ENCODE measurements around the gene MOB2. TPM values are rescaled to one million over a fixed set of nuclear protein-coding genes. Genes with fewer than 3 reads are reported as not detected.
A peak's percentile ranks its signal among the peaks of the same experiment; 100 is the strongest.

MOB2 gene
- total and polyA plus RNA-seq, 2 of the 13 experiments (the other 11 are each of a cell fraction or from before 2014, with no cell fraction given) = 21.8 to 27.7 TPM

GRCh38 chr11:1468473-1469066, 18.0 kb downstream of the MOB2 start:
- intact Hi-C loops (cut with micrococcal nuclease; ENCODE audit: unreplicated experiment) = no loop called here
- Histone ChIP-seq H3K4me2 (ENCODE audit: low read depth, low read length) (no peak overlapping the region), H3K4me1 (ENCODE audit: insufficient read depth, low read length) (no peaks in the 10 kb centered on the region), H4K20me1 (ENCODE audit: insufficient read depth, low read length) (no peaks in the 10 kb centered on the region), H3K4me3 (replicated peaks in 1 of 3; ENCODE audit: insufficient read depth in 1 of 3, low read depth in 2 of 3, low read length in 3 of 3) (no peak overlapping the region), H3K9me3 (ENCODE audit: low read length) (peaks cover 6% of the 10 kb centered on the region; the same call in 1 of the 2 replicates), H3K79me2 (ENCODE audit: insufficient read depth, low read length) (no peaks in the 10 kb centered on the region), H2AFZ (ENCODE audit: low read length) (no peak overlapping the region), H3K9ac (ENCODE audit: insufficient read depth, low read depth, low read length) (no peak overlapping the region), H3K36me3 (replicated peaks in 1 of 2; ENCODE audit: control insufficient read depth in 1 of 2, insufficient read depth in 2 of 2, low read length in 2 of 2) (peaks cover 0 to 2% of the 10 kb centered on the region in 2 experiments; a peak in 1 of 5 replicates), H3K27me3 (ENCODE audit: control insufficient read depth in 1 of 2, insufficient read depth in 2 of 2, low read length in 2 of 2) (no peaks in the 10 kb centered on the region), H3K27ac (ENCODE audit: extremely low read length, insufficient read depth, low read length) (no peak overlapping the region)
- FAIRE-seq (no peak), ATAC-seq (no peak), DNase-seq (ENCODE audit: low spot score) (no peak)
- CTCF ChIA-PET (ENCODE audit: low intra/inter-chr PET ratio, low total read pairs) = no interaction called here
- in situ Hi-C loops (cut with HindIII; ENCODE audit: extremely low pct_ligation_motif_present, low pct_unique_long_range_greater_than_20kb) = no loop called here
- no TSS peak for BruUV-seq (replicated peaks)
- WGBS (ENCODE audit: low lambda C conversion rate) = 95% methylated on average over 12 of the region's 19 CpGs
- TF ChIP-seq AGO2 (optimal IDR thresholded peaks at IDR 0.05; ENCODE audit: low read depth, low read length) (peak; percentile 64), JUNB (CRISPR knock-in tag; IDR thresholded peaks at IDR 0.05; ENCODE audit: borderline replicate concordance) (no peak)
- POLR2A ChIA-PET = no interaction called here

GRCh38 chr11:1468002-1468401, 18.6 kb downstream of the MOB2 start:
- FAIRE-seq (no peak), ATAC-seq (no peak)

More at GRCh38 chr11:1468002-1468401, 18.6 kb downstream of the MOB2 start:
- 81% methylated on average over 4 of the region's 18 CpGs for WGBS (ENCODE audit: low lambda C conversion rate)
- Histone ChIP-seq H3K79me2 (ENCODE audit: insufficient read depth, low read length) (no peaks in the 10 kb centered on the region), H3K9me3 (ENCODE audit: low read length) (peaks cover 7% of the 10 kb centered on the region; the same call in 1 of the 2 replicates), H3K4me3 (replicated peaks in 1 of 3; ENCODE audit: insufficient read depth in 1 of 3, low read depth in 2 of 3, low read length in 3 of 3) (no peak overlapping the region), H3K27ac (ENCODE audit: extremely low read length, insufficient read depth, low read length) (no peak overlapping the region), H3K4me1 (ENCODE audit: insufficient read depth, low read length) (no peaks in the 10 kb centered on the region), H3K27me3 (ENCODE audit: control insufficient read depth in 1 of 2, insufficient read depth in 2 of 2, low read length in 2 of 2) (no peaks in the 10 kb centered on the region), H3K9ac (ENCODE audit: insufficient read depth, low read depth, low read length) (no peak overlapping the region), H2AFZ (ENCODE audit: low read length) (no peak overlapping the region), H4K20me1 (ENCODE audit: insufficient read depth, low read length) (no peaks in the 10 kb centered on the region), H3K36me3 (replicated peaks in 1 of 2; ENCODE audit: control insufficient read depth in 1 of 2, insufficient read depth in 2 of 2, low read length in 2 of 2) (peaks cover 0 to 2% of the 10 kb centered on the region in 2 experiments; a peak in 1 of 5 replicates), H3K4me2 (ENCODE audit: low read depth, low read length) (no peak overlapping the region)
- intact Hi-C loops (cut with micrococcal nuclease; ENCODE audit: unreplicated experiment) = no loop called here
- CTCF ChIA-PET (ENCODE audit: low intra/inter-chr PET ratio, low total read pairs) = no interaction called here
- TF ChIP-seq FOXO1 (CRISPR knock-in tag; IDR thresholded peaks at IDR 0.05) (no peak), AGO2 (optimal IDR thresholded peaks at IDR 0.05; ENCODE audit: low read depth, low read length) (peak; percentile 75), ZKSCAN1 (IDR thresholded peaks at IDR 0.05; ENCODE audit: low read length) (no peak)
- in situ Hi-C loops (cut with HindIII; ENCODE audit: extremely low pct_ligation_motif_present, low pct_unique_long_range_greater_than_20kb) = no loop called here
- DNase-seq (ENCODE audit: low spot score) = no peak
- POLR2A ChIA-PET = no interaction called here
- no TSS peak for BruUV-seq (replicated peaks)
